ACC112 (cell line): ENCODE results near the gene MAN2A2.

Source experiments
- H2AFZ ChIP-seq: fragments of 200-600 bp; sonication (generic); one replicate; pipeline ENCODE4 v1.6.0; 2017; ENCODE audit warnings: antibody characterized with exemption, low read length; ENCODE audit not compliant: unreplicated experiment
- H3K27ac ChIP-seq: fragments of 200-600 bp; sonication (generic); 2 replicates; pipeline ENCODE4 v1.5.1; 2014; ENCODE audit warnings: low read depth, mild to moderate bottlenecking, antibody characterized with exemption, low read length, moderate library complexity
- H3K27me3 ChIP-seq: fragments of 200-600 bp; sonication (generic); 2 replicates; pipeline ENCODE4 v1.6.1; 2014; ENCODE audit warnings: mild to moderate bottlenecking, antibody characterized with exemption, low read length, moderate library complexity, mixed read lengths; ENCODE audit not compliant: insufficient read depth
- H3K36me3 ChIP-seq: fragments of 200-600 bp; sonication (generic); 2 replicates; pipeline ENCODE4 v1.6.1; 2016; ENCODE audit warnings: mild to moderate bottlenecking, antibody characterized with exemption, low read length, moderate library complexity, mixed read lengths; ENCODE audit not compliant: insufficient read depth
- H3K4me1 ChIP-seq: fragments of 200-600 bp; sonication (generic); one replicate; pipeline ENCODE4 v1.6.1; 2016; ENCODE audit warnings: low read length, mixed read lengths; ENCODE audit not compliant: insufficient read depth, unreplicated experiment, control insufficient read depth
- H3K4me3 ChIP-seq: fragments of 200-600 bp; sonication (generic); 2 replicates; pipeline ENCODE4 v1.5.1; 2014; ENCODE audit warnings: mild to moderate bottlenecking, low read depth, low read length
- H3K79me2 ChIP-seq: fragments of 200-600 bp; sonication (generic); one replicate; pipeline ENCODE4 v1.6.0; 2016; ENCODE audit warnings: low read length; ENCODE audit not compliant: control insufficient read depth, unreplicated experiment, insufficient read depth

Gene MAN2A2

GRCh38 chr15:90929246-90930019 is 26.3 kb downstream of the MAN2A2 start:
- H3K27ac ChIP-seq, result peak overlapping the region; percentile 80
- peaks cover 13% of the 10 kb centered on the region for H3K4me1 ChIP-seq
- H3K4me3 ChIP-seq, result peak overlapping the region; percentile 78
- H3K79me2 ChIP-seq, result no peaks in the 10 kb centered on the region
- H2AFZ ChIP-seq, result peak overlapping the region; percentile 97
- no peaks in the 10 kb centered on the region for H3K36me3 ChIP-seq
- no peaks in the 10 kb centered on the region for H3K27me3 ChIP-seq

- Histone ChIP-seq H3K79me2 (peaks cover 7% of the 10 kb centered on the region), H3K27ac (no peak overlapping the region), H2AFZ (no peak overlapping the region), H3K4me3 (peak overlapping the region; percentile 78), H3K4me1 (peaks cover 18% of the 10 kb centered on the region), H3K36me3 (no peaks in the 10 kb centered on the region), H3K27me3 (no peaks in the 10 kb centered on the region)
Observed at GRCh38 chr15:90930861-90931574, 27.9 kb downstream of the MAN2A2 start.

DNA sequence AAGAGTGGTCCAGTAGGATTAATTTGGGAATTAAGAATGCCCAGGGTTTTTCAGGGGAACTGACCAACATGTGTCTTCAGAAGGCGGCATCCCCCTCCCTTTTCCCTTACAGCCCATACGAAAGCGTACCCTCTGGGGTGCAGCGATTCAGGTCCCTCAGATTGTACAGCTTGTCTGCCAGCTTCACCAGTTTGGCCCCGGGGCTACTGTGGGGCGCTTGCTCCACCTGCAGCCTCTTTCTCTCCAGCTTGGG is 28.4 kb downstream of the MAN2A2 start:
- H3K36me3 ChIP-seq, result no peaks in the 10 kb centered on the region
- H3K4me3 ChIP-seq, result peak overlapping the region; percentile 91; the same call in 1 of the 2 replicates
- no peaks in the 10 kb centered on the region for H3K27me3 ChIP-seq
- H3K79me2 ChIP-seq, result peaks cover 12% of the 10 kb centered on the region
- H3K4me1 ChIP-seq, result peaks cover 23% of the 10 kb centered on the region
- H3K27ac ChIP-seq, result no peak overlapping the region
- no peak overlapping the region for H2AFZ ChIP-seq

- H3K27ac ChIP-seq, result no peak within 1 kb of the TSS
- peak within 1 kb of the TSS; percentile 92 for H2AFZ ChIP-seq
- peaks cover 17% of the 10 kb centered on the region for H3K79me2 ChIP-seq
- no peaks in the 10 kb centered on the region for H3K36me3 ChIP-seq
- H3K4me1 ChIP-seq, result peaks cover 28% of the 10 kb centered on the region
- H3K4me3 ChIP-seq, result peak within 1 kb of the TSS; percentile 91
- no peaks in the 10 kb centered on the region for H3K27me3 ChIP-seq
Observed at GRCh38 chr15:90931828-90932659, 28.9 kb downstream of the MAN2A2 start, which contains the start of gene HDDC3. TSS of gene HDDC3 (minus strand) at chr15:90932549. CDS start at chr15:90932540, 9 bp downstream.

DNA sequence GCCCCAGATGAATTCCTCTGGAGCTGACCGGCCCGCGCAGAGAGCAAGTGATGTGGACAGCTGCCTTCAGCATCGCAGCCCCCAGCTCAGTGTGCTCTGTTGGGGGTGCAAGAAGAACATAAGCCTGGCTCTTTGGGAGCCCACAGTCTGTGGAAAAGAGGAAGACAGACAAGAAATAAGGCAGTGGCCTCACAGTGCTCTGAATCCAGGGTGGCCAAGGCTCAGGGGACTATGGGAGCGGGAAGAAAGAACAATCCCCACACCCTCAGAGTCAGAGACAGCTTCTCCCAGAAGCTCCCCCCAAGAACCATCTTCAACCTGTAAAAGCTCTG is 29.5 kb downstream of the MAN2A2 start:
- no peaks in the 10 kb centered on the region for H3K36me3 ChIP-seq
- H3K27me3 ChIP-seq, result no peaks in the 10 kb centered on the region
- peaks cover 17% of the 10 kb centered on the region for H3K79me2 ChIP-seq
- H3K27ac ChIP-seq, result no peak overlapping the region
- H3K4me1 ChIP-seq, result peaks cover 28% of the 10 kb centered on the region
- peak overlapping the region; percentile 39 for H2AFZ ChIP-seq
- H3K4me3 ChIP-seq, result peak overlapping the region; percentile 91

DNA sequence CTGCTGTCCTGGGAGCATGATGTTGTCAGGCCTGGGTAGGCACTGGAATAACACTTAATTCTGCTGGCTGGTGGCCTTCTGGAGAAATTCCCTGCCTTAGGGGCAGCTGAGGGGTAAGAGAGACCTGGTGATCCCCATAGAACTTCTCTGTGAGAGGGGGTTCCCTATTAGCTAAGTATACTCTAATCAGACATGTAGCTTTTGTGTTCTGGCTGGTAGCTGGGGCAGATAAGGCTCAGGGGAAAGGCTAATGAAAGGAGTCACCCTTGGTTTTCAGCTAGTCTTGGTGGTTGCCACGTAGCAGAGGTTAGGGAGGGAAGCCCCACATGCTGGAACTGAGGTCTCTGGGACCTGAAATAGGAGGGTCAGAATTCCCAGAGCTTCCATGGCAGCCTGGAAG is 30.2 kb downstream of the MAN2A2 start:
- peaks cover 28% of the 10 kb centered on the region for H3K4me1 ChIP-seq
- no peak overlapping the region for H2AFZ ChIP-seq
- no peak overlapping the region for H3K4me3 ChIP-seq
- no peaks in the 10 kb centered on the region for H3K36me3 ChIP-seq
- no peak overlapping the region for H3K27ac ChIP-seq
- peaks cover 22% of the 10 kb centered on the region for H3K79me2 ChIP-seq
- H3K27me3 ChIP-seq, result no peaks in the 10 kb centered on the region

- peak overlapping the region; percentile 99 for H3K4me3 ChIP-seq
- H3K27me3 ChIP-seq, result no peaks in the 10 kb centered on the region
- H3K4me1 ChIP-seq, result peaks cover 20% of the 10 kb centered on the region
- H3K36me3 ChIP-seq, result peaks cover 5% of the 10 kb centered on the region; the same call in 1 of the 2 replicates
- no peak overlapping the region for H3K27ac ChIP-seq
- H3K79me2 ChIP-seq, result peaks cover 23% of the 10 kb centered on the region
- H2AFZ ChIP-seq, result peak overlapping the region; percentile 59
Observed at GRCh38 chr15:90934256-90934948, 31.3 kb downstream of the MAN2A2 start.

DNA sequence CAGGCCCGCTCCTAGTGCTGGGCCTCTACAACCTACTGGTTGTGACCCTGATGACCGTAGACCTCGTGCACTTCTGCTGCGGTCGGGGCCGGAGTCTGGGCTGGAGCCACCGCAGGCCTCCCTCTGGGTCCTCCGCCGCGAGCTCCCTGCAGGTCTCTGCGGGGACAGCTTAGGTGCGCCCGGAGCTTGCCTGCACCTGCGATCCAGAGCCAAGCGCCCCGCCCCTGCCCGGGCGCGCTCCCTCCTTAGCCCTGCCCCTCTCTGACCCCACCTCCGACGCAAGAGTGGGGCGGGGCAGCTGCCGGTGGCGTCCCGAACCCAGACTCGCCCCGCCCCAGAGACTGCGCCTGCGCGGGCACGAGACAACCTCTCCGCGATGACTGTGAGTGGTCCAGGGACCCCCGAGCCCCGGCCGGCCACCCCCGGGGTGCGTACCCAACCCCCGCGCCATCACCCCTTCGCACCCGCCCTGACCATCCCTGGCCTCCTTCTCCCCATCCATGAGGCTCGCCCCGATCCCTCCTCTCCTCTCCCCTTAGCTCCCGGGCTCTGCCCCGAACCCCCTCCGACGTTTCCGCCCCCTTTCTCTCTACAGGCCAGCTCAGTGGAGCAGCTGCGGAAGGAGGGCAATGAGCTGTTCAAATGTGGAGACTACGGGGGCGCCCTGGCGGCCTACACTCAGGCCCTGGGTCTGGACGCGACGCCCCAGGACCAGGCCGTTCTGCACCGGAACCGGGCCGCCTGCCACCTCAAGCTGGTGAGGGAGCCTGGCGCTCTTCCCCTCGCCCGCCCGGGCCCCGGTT is 32.0 kb downstream of the MAN2A2 start, which contains the start of gene UNC45A:
TSS of gene UNC45A (plus strand) at position 337 of the 803 bp plus-strand sequence. CDS start at position 377, 40 bp downstream.
- Histone ChIP-seq H3K79me2 (peaks cover 23% of the 10 kb centered on the region), H3K4me1 (peaks cover 18% of the 10 kb centered on the region), H3K27ac (no peak within 1 kb of the TSS; the same call in 1 of the 2 replicates), H2AFZ (peak within 1 kb of the TSS; percentile 72), H3K36me3 (peaks cover 10% of the 10 kb centered on the region; the same call in 1 of the 2 replicates), H3K4me3 (peak within 1 kb of the TSS; percentile 99), H3K27me3 (no peaks in the 10 kb centered on the region)

- H3K27ac ChIP-seq, result no peak overlapping the region
- no peak overlapping the region for H2AFZ ChIP-seq
- peaks cover 23% of the 10 kb centered on the region for H3K79me2 ChIP-seq
- H3K4me1 ChIP-seq, result peaks cover 17% of the 10 kb centered on the region
- peak overlapping the region; percentile 99 for H3K4me3 ChIP-seq
- no peaks in the 10 kb centered on the region for H3K27me3 ChIP-seq
- peaks cover 14% of the 10 kb centered on the region; the same call in 1 of the 2 replicates for H3K36me3 ChIP-seq
Observed at GRCh38 chr15:90936823-90937222, 33.7 kb downstream of the MAN2A2 start.
